GM15510 (cell line): ENCODE data around the gene RPS5.

Experiments used
- POLR2A ChIP-seq: IDR thresholded peaks from 3 replicates; pipeline ENCODE4 v1.6.1; 2011; ENCODE audit warnings: borderline replicate concordance; ENCODE audit not compliant: insufficient read length; ENCODE audit errors: extremely low read depth

RPS5 gene

GRCh38 chr19:58393725-58394033 lies 6.6 kb downstream of the RPS5 start:
- TF ChIP-seq POLR2A: no peak

DNA sequence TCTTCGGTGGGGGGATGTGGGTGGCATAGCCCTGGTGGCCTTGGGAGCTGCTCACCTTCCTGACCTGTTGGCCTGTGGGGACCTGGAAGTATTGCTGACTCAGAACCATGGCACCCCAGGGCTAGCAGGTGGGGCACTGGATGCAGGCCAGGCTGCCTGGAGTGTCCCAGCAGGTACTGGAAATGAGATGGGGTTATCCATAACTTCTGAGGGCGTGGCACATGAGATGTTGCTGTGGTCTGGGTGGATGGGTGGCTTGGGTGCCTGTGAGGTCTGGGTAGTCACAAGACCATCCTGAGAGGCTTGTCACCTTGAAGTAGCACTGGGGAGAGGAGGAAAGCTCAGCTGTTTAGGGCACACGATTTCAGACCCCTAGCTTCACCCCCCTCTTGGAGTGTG lies 7.8 kb downstream of the RPS5 start:
- no peak for TF ChIP-seq POLR2A

GRCh38 chr19:58395220-58395978 lies 8.3 kb downstream of the RPS5 start, which contains the start of gene RNF225:
Gene RNF225, plus strand, starts transcription at chr19:58395656. Its CDS starts 434 bp downstream, at chr19:58396090.
- TF ChIP-seq POLR2A: no peak

DNA sequence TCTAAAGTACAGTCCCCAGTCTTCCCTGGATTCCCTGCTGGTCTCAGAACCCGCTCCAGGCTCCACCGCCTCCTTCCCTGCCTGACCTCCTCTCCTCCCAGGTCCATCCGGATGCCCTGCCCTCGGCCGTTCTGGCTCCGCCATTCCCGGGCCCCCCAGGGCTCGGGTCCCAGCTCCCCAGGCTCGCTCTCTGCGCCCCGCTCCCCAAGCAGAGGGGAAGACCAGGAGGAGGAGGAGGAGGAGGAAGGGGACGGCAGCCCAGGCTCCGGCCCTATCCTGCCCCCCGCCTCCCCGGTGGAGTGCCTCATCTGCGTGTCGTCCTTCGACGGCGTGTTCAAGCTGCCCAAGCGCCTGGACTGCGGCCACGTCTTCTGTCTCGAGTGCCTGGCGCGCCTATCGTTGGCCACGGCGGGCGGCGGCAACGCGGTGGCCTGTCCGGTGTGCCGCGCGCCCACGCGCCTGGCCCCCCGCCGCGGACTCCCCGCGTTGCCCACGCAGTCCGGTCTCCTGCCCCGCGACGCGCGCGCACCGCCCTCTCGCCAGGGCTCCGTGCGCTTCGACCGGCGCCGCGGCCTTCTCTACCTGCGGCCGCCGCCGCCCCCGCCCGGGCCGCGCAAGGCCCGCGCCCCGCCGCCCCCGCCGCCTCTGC lies 9.0 kb downstream of the RPS5 start:
- TF ChIP-seq POLR2A: peak; percentile 13

GRCh38 chr19:58396691-58397532 lies 9.8 kb downstream of the RPS5 start:
- no peak for TF ChIP-seq POLR2A

- no peak for TF ChIP-seq POLR2A
These were observed 10.5 kb downstream of the RPS5 start for GRCh38 chr19:58397533-58398037.

GRCh38 chr19:58398087-58398486 lies 11.0 kb downstream of the RPS5 start:
- TF ChIP-seq POLR2A: no peak

DNA sequence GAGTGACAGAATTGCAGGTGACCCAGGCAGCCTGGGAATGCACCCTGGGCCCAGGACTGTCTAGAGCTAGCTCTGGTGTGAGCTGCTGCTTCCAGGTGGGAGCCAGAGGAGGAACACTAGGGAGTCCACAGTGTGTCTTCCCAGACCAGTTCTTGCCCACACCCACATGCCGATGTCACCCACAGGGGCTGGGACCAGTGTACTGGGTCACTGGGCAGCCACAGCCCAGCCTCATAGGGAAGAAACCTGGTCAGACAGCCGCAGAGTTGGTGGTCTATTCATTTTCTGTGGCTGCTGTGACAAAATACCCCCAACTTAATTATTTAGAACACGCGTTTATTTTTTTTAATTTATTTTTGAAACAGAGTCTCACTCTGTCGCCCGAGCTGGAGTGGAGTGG lies 11.5 kb downstream of the RPS5 start:
- no peak for TF ChIP-seq POLR2A

DNA sequence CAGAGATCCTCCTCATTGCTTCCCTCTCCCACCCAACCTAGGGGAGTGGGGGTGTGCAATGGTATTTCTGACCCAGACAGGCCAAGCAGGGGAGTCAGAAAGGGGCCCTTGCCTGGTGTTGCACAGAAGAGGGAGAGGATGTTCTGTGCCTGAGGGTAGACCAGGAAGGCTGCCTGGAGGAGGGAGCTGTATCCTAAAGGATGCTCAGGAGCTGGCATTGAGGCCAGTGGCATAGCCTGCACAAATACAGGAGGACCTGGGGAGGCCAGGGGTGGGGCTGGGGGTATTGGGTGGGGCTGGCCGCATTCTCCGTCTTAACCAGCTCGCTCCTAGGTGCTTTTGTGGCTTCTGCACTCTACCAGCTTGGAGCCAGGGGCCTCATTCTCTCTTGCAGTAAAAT lies 12.8 kb downstream of the RPS5 start:
- no peak for TF ChIP-seq POLR2A

GRCh38 chr19:58400316-58400915 lies 13.3 kb downstream of the RPS5 start:
- no peak for TF ChIP-seq POLR2A

- TF ChIP-seq POLR2A: peak; percentile 82
These were observed 14.1 kb downstream of the RPS5 start for GRCh38 chr19:58400916-58401839.

GRCh38 chr19:58401840-58402421 lies 14.9 kb downstream of the RPS5 start:
- TF ChIP-seq POLR2A: no peak
